HEK293 (cell line): ENCODE measurements around the gene RPS6KB2.

Experiments
- CTCF ChIA-PET: fragments of 350-600 bp; formaldehyde crosslinking; extraction: SDS; loops from one replicate; lab custom pipeline; 2021; ENCODE audit warnings: antibody characterized with exemption; lab: Yijun Ruan, JAX
- POLR2A ChIA-PET: fragments of 300-600 bp; formaldehyde crosslinking; extraction: SDS; loops from one replicate; lab custom pipeline; 2020; ENCODE audit warnings: antibody characterized with exemption, inconsistent platforms; lab: Yijun Ruan, JAX
- H3K27ac ChIP-seq: fragments of 200-500 bp; sonication (Bioruptor generic); 2 replicates; pipeline ENCODE4 v1.5.1; 2014; ENCODE audit warnings: low read depth, low read length, control low read depth, inconsistent platforms; ENCODE audit errors: extremely low read depth
- H3K36me3 ChIP-seq, 2 experiments: fragments of 200-500 bp in 1 of 2; sonication (Bioruptor generic) in 1 of 2; 1 replicate in 1 of 2; 2 replicates in 1 of 2; pipeline ENCODE4 v1.5.1; 2014 to 2017; ENCODE audit warnings: inconsistent platforms in 2 of 2, low read length in 2 of 2; ENCODE audit not compliant: control insufficient read depth in 2 of 2, insufficient read depth in 1 of 2
- H3K4me1 ChIP-seq: fragments of 200-500 bp; sonication (Bioruptor generic); 2 replicates; pipeline ENCODE4 v1.5.1; 2014; ENCODE audit warnings: mild to moderate bottlenecking, low read length, inconsistent platforms; ENCODE audit not compliant: control insufficient read depth, insufficient read depth
- H3K4me3 ChIP-seq: 2 replicates; pipeline ENCODE4 v1.5.1; 2011; ENCODE audit warnings: low read depth, mild to moderate bottlenecking, control low read depth, low read length, moderate library complexity
- H3K9me3 ChIP-seq: fragments of 200-500 bp; sonication (Bioruptor generic); 2 replicates; pipeline ENCODE4 v1.5.1; 2014; ENCODE audit warnings: low read depth, low read length, inconsistent platforms; ENCODE audit not compliant: control insufficient read depth, insufficient read depth
- MYNN ChIP-seq: fragments of 450-650 bp; formaldehyde crosslinking; IDR thresholded peaks from 2 replicates; pipeline ENCODE4 v1.5.1; 2016; ENCODE audit warnings: missing biosample characterization, missing genetic modification characterization, borderline replicate concordance
- PRDM1 ChIP-seq: fragments of 450-650 bp; formaldehyde crosslinking; IDR thresholded peaks from 2 replicates; pipeline ENCODE4; 2016; ENCODE audit warnings: missing biosample characterization, missing genetic modification characterization
- REPIN1 ChIP-seq: fragments of 450-650 bp; formaldehyde crosslinking; IDR thresholded peaks from 2 replicates; pipeline ENCODE4 v1.5.1; 2017; ENCODE audit warnings: missing biosample characterization, missing genetic modification characterization, low read depth
- ZBTB1 ChIP-seq: fragments of 450-650 bp; formaldehyde crosslinking; IDR thresholded peaks from 2 replicates; pipeline ENCODE4 v1.5.1; 2016; ENCODE audit warnings: missing biosample characterization, missing genetic modification characterization
- ZNF121 ChIP-seq: fragments of 450-650 bp; formaldehyde crosslinking; IDR thresholded peaks from 2 replicates; pipeline ENCODE4 v1.5.1; 2016; ENCODE audit warnings: missing biosample characterization, missing genetic modification characterization
- ZNF140 ChIP-seq: fragments of 450-650 bp; formaldehyde crosslinking; IDR thresholded peaks from 2 replicates; pipeline ENCODE4 v1.5.1; 2016; ENCODE audit warnings: missing biosample characterization, missing genetic modification characterization
- ZNF146 ChIP-seq: fragments of 450-650 bp; formaldehyde crosslinking; IDR thresholded peaks from 2 replicates; pipeline ENCODE4 v1.5.1; 2016; ENCODE audit warnings: missing biosample characterization, missing genetic modification characterization
- ZNF175 ChIP-seq: fragments of 450-650 bp; formaldehyde crosslinking; IDR thresholded peaks from 2 replicates; pipeline ENCODE4 v1.5.1; 2016; ENCODE audit warnings: missing biosample characterization, missing genetic modification characterization
- ZNF184 ChIP-seq: fragments of 450-650 bp; IDR thresholded peaks from 2 replicates; pipeline ENCODE4 v1.5.1; 2018; ENCODE audit warnings: missing biosample characterization, mild to moderate bottlenecking, missing genetic modification characterization
- ZNF223 ChIP-seq: fragments of 450-650 bp; formaldehyde crosslinking; IDR thresholded peaks from 2 replicates; pipeline ENCODE4 v1.5.1; 2016; ENCODE audit warnings: missing biosample characterization, missing genetic modification characterization
- ZNF24 ChIP-seq: fragments of 450-650 bp; formaldehyde crosslinking; IDR thresholded peaks from 2 replicates; pipeline ENCODE4 v1.5.1; 2016; ENCODE audit warnings: missing biosample characterization, missing genetic modification characterization
- ZNF26 ChIP-seq: fragments of 450-650 bp; formaldehyde crosslinking; IDR thresholded peaks from 2 replicates; pipeline ENCODE4 v1.5.1; 2016; ENCODE audit warnings: missing biosample characterization, missing genetic modification characterization
- ZNF335 ChIP-seq: fragments of 450-650 bp; formaldehyde crosslinking; conservative IDR thresholded peaks from 2 replicates; pipeline ENCODE4 v1.5.1; 2016; ENCODE audit warnings: missing biosample characterization, missing genetic modification characterization
- ZNF416 ChIP-seq: fragments of 450-650 bp; formaldehyde crosslinking; IDR thresholded peaks from 2 replicates; pipeline ENCODE4 v1.5.1; 2016; ENCODE audit warnings: missing biosample characterization, missing genetic modification characterization
- ZNF548 ChIP-seq: fragments of 450-650 bp; formaldehyde crosslinking; IDR thresholded peaks from 2 replicates; pipeline ENCODE4 v1.5.1; 2016; ENCODE audit warnings: missing biosample characterization, missing genetic modification characterization
- ZNF549 ChIP-seq: fragments of 450-650 bp; IDR thresholded peaks from 2 replicates; pipeline ENCODE4 v1.5.1; 2018; ENCODE audit warnings: missing biosample characterization, missing genetic modification characterization, mild to moderate bottlenecking, inconsistent platforms, moderate library complexity
- ZNF571 ChIP-seq: fragments of 450-650 bp; formaldehyde crosslinking; IDR thresholded peaks from 2 replicates; pipeline ENCODE4 v1.5.0; 2017; ENCODE audit warnings: missing biosample characterization, missing genetic modification characterization
- ZNF580 ChIP-seq: fragments of 450-650 bp; formaldehyde crosslinking; IDR thresholded peaks from 2 replicates; pipeline ENCODE4 v1.5.1; 2016; ENCODE audit warnings: missing biosample characterization, missing genetic modification characterization
- ZNF621 ChIP-seq: fragments of 450-650 bp; formaldehyde crosslinking; IDR thresholded peaks from 2 replicates; pipeline ENCODE4 v1.5.1; 2017; ENCODE audit warnings: missing biosample characterization, missing genetic modification characterization
- ZNF747 ChIP-seq: fragments of 450-650 bp; formaldehyde crosslinking; IDR thresholded peaks from 2 replicates; pipeline ENCODE4 v1.5.1; 2016; ENCODE audit warnings: missing biosample characterization, missing genetic modification characterization
- ZNF76 ChIP-seq: fragments of 450-650 bp; formaldehyde crosslinking; IDR thresholded peaks from 2 replicates; pipeline ENCODE4; 2016; ENCODE audit warnings: low read depth, missing biosample characterization, missing genetic modification characterization, borderline replicate concordance

Gene RPS6KB2

GRCh38 chr11:67450796-67451657 lies 22.7 kb downstream of the RPS6KB2 start:
- CTCF ChIA-PET = interaction anchor here (0.6 to 0.7 kb wide), 3 partner anchors 10 to 181 kb away, joined by 3 to 4 read pairs (median 4); no protein-coding TSS in a partner anchor
- Histone ChIP-seq H3K4me3 (no peak overlapping the region), H3K27ac (no peak overlapping the region), H3K4me1 (no peaks in the 10 kb centered on the region), H3K36me3 (no peaks in the 10 kb centered on the region), H3K9me3 (no peaks in the 10 kb centered on the region)
- POLR2A ChIA-PET = interaction anchor here (1.8 kb wide), 1 partner anchor 14 kb away, joined by 4 read pairs; the partner anchor contains the start of gene PTPRCAP
- TF ChIP-seq PRDM1 (tag by site-specific recombination) = no peak
- TF ChIP-seq ZNF223 = no peak
- TF ChIP-seq ZNF121 (tag by site-specific recombination) = no peak
- TF ChIP-seq ZNF416 (tag by site-specific recombination) = no peak
- TF ChIP-seq ZBTB1 (tag by site-specific recombination) = no peak
- no peak for TF ChIP-seq ZNF184 (tag by site-specific recombination)
- TF ChIP-seq ZNF571 (tag by site-specific recombination) = no peak
- no peak for TF ChIP-seq ZNF26 (tag by site-specific recombination)
- TF ChIP-seq ZNF580 = no peak
- TF ChIP-seq ZNF140 (tag by site-specific recombination) = no peak
- no peak for TF ChIP-seq ZNF76 (tag by site-specific recombination)
- TF ChIP-seq ZNF146 (tag by site-specific recombination) = no peak
- no peak for TF ChIP-seq ZNF747 (tag by site-specific recombination)
- no peak for TF ChIP-seq ZNF549 (tag by site-specific recombination)
- no peak for TF ChIP-seq ZNF548 (tag by site-specific recombination)
- TF ChIP-seq ZNF24 (tag by site-specific recombination) = no peak
- no peak for TF ChIP-seq ZNF621 (tag by site-specific recombination)
- no peak for TF ChIP-seq ZNF175 (tag by site-specific recombination)
- no peak for TF ChIP-seq REPIN1 (tag by site-specific recombination)

- Histone ChIP-seq H3K4me1 (no peaks in the 10 kb centered on the region), H3K27ac (no peak overlapping the region), H3K36me3 (no peaks in the 10 kb centered on the region), H3K4me3 (no peak overlapping the region), H3K9me3 (no peaks in the 10 kb centered on the region)
- no peak for TF ChIP-seq MYNN (tag by site-specific recombination)
- no peak for TF ChIP-seq ZNF335 (tag by site-specific recombination)
- POLR2A ChIA-PET = interaction anchor here (1.8 kb wide), 1 partner anchor 15 kb away, joined by 4 read pairs; the partner anchor contains the start of gene PTPRCAP
- CTCF ChIA-PET = no interaction called here
These were observed 23.3 kb downstream of the RPS6KB2 start for GRCh38 chr11:67451658-67451976.
